ENCODE data around the gene NABP1. TPM values are rescaled to one million over a fixed set of nuclear protein-coding genes. Genes with fewer than 3 reads are reported as not detected.

The NABP1 gene
- total RNA-seq, 1 experiment from 2014 or later: 3.2 TPM

- Histone ChIP-seq H3K4me2 (ENCODE audit: insufficient read depth, insufficient read length, low read length) (no peak overlapping the region), H4K20me1 (ENCODE audit: control insufficient read depth, insufficient read depth, insufficient read length) (no peaks in the 10 kb centered on the region)
Observed at GRCh38 chr2:191710411-191710900, 32.5 kb downstream of the NABP1 start.

More at GRCh38 chr2:191710411-191710900, 32.5 kb downstream of the NABP1 start:
- H3K18ac ChIP-seq (ENCODE audit: insufficient read length, low read depth, low read length): no peak overlapping the region
- no peak overlapping the region for H3K56ac ChIP-seq (ENCODE audit: insufficient read length, low read depth, low read length)
- H2BK15ac ChIP-seq (ENCODE audit: low read depth, low read length): no peak overlapping the region
- H3K27me3 ChIP-seq (ENCODE audit: insufficient read depth, low read length): no peaks in the 10 kb centered on the region
- no peak overlapping the region for H3K23ac ChIP-seq (ENCODE audit: insufficient read length, low read depth, low read length)
- TF ChIP-seq CTCF (conservative IDR thresholded peaks at IDR 0.05): no peak
- no peaks in the 10 kb centered on the region for H3K4me1 ChIP-seq (ENCODE audit: insufficient read depth, low read length)
- H2BK120ac ChIP-seq (ENCODE audit: low read depth, low read length, poor library complexity, severe bottlenecking): no peak overlapping the region
- Mint-ChIP-seq H3K4me3 (no peak overlapping the region), H3K27ac (no peak overlapping the region), H3K36me3 (ENCODE audit: insufficient read depth in 1 of 3, low read depth in 3 of 3) (no peaks in the 10 kb centered on the region; a peak in 1 of 7 replicates), H3K9me3 (no peaks in the 10 kb centered on the region), H3K27me3 (ENCODE audit: low read depth) (no peaks in the 10 kb centered on the region), H3K4me1 (peaks cover 13% of the 10 kb centered on the region in 2 experiments)
- no peak overlapping the region for H2BK5ac ChIP-seq (ENCODE audit: insufficient read length, low read length)
- no peak overlapping the region for H3K4ac ChIP-seq (ENCODE audit: low read depth, low read length)
- H3K23me2 ChIP-seq (ENCODE audit: insufficient read length, low read depth, low read length, poor library complexity, severe bottlenecking): no peaks in the 10 kb centered on the region
- no peak overlapping the region for H4K91ac ChIP-seq (ENCODE audit: insufficient read length, low read depth, low read length)
- no peak overlapping the region for H2BK20ac ChIP-seq (ENCODE audit: low read depth, low read length, poor library complexity, severe bottlenecking)
- H4K8ac ChIP-seq (replicated peaks; ENCODE audit: insufficient read length, low read depth, low read length): no peak overlapping the region
- H3K79me2 ChIP-seq (ENCODE audit: insufficient read depth, low read length): no peaks in the 10 kb centered on the region
- no peaks in the 10 kb centered on the region for H3K9me3 ChIP-seq (ENCODE audit: control insufficient read depth, low read depth, low read length)
- H3K27ac ChIP-seq (ENCODE audit: insufficient read length, low read depth, low read length): no peak overlapping the region
- no peak overlapping the region for H2AFZ ChIP-seq (ENCODE audit: low read length)
- H3K14ac ChIP-seq (ENCODE audit: insufficient read depth, low read length): no peak overlapping the region
- H3K79me1 ChIP-seq (ENCODE audit: insufficient read depth, low read depth, low read length, poor library complexity, severe bottlenecking): no peaks in the 10 kb centered on the region
- H2BK12ac ChIP-seq (ENCODE audit: insufficient read length, low read depth, low read length): no peak overlapping the region
- H2AK5ac ChIP-seq (ENCODE audit: insufficient read length, low read length): no peak overlapping the region
- no peak overlapping the region for H3T11ph ChIP-seq (ENCODE audit: low read length)
- no peak overlapping the region for H4K5ac ChIP-seq (ENCODE audit: insufficient read length, low read depth, low read length)
- H3K9ac ChIP-seq (ENCODE audit: extremely low read depth, insufficient read length, low read length): no peak overlapping the region
- no peak for DNase-seq
- WGBS (ENCODE audit: extremely low coverage, insufficient read length, low lambda C conversion rate): no CpG with 5 or more reads among the region's 1 CpG

Measured in H9 (cell line).